Measurements from ENCODE around the gene EYS. TPM values are rescaled to one million over a fixed set of nuclear protein-coding genes. Genes with fewer than 3 reads are reported as not detected.

The EYS gene
- total and polyA plus RNA-seq, 4 donors = not detected

- ATAC-seq (ENCODE audit: low FRiP score) = no peak
- 94 to 95% methylated on average over 2 of the region's 2 CpGs for WGBS, 2 donors
These were observed 1179.1 kb downstream of the EYS start for GRCh38 chr6:64527899-64528298.

GRCh38 chr6:64522859-64523258 lies 1184.2 kb downstream of the EYS start:
- intact Hi-C loops (cut with DNase I) = no loop called here
- Histone ChIP-seq H3K4me3 (ENCODE audit: low read length in 2 of 2) (no peak overlapping the region), H3K36me3 (ENCODE audit: control insufficient read depth in 1 of 2, insufficient read depth in 2 of 2, low read length in 1 of 2) (no peaks in the 10 kb centered on the region), H3K27ac (ENCODE audit: low read depth in 1 of 2, low read length in 2 of 2) (no peak overlapping the region), H3K27me3 (ENCODE audit: control insufficient read depth in 1 of 2, insufficient read depth in 2 of 2, low read length in 1 of 2) (no peaks in the 10 kb centered on the region), H3K4me1 (ENCODE audit: control insufficient read depth in 1 of 2, insufficient read depth in 2 of 2, low read length in 2 of 2) (no peaks in the 10 kb centered on the region), H3K9me3 (ENCODE audit: control insufficient read depth, low read length) (no peaks in the 10 kb centered on the region)
- no peak for DNase-seq
- ATAC-seq (ENCODE audit: low FRiP score) = no peak

More at GRCh38 chr6:64527899-64528298, 1179.1 kb downstream of the EYS start:
- no peak overlapping the region for H3K4me3 ChIP-seq (ENCODE audit: low read length in 2 of 2)
- no peak overlapping the region for H3K27ac ChIP-seq (ENCODE audit: low read depth in 1 of 2, low read length in 2 of 2)
- H3K9me3 ChIP-seq (ENCODE audit: control insufficient read depth, low read length) = no peaks in the 10 kb centered on the region
- no peaks in the 10 kb centered on the region for H3K27me3 ChIP-seq (ENCODE audit: control insufficient read depth in 1 of 2, insufficient read depth in 2 of 2, low read length in 1 of 2)
- no peaks in the 10 kb centered on the region for H3K4me1 ChIP-seq (ENCODE audit: control insufficient read depth in 1 of 2, insufficient read depth in 2 of 2, low read length in 2 of 2)
- H3K36me3 ChIP-seq (ENCODE audit: control insufficient read depth in 1 of 2, insufficient read depth in 2 of 2, low read length in 1 of 2) = no peaks in the 10 kb centered on the region
- no peak for DNase-seq
- intact Hi-C loops (cut with DNase I) = no loop called here

GRCh38 chr6:64520050-64520449 lies 1187.0 kb downstream of the EYS start:
- H3K36me3 ChIP-seq (ENCODE audit: control insufficient read depth in 1 of 2, insufficient read depth in 2 of 2, low read length in 1 of 2) = no peaks in the 10 kb centered on the region
- no peaks in the 10 kb centered on the region for H3K9me3 ChIP-seq (ENCODE audit: control insufficient read depth, low read length)
- intact Hi-C loops (cut with DNase I) = no loop called here
- DNase-seq = no peak
- no peak overlapping the region for H3K27ac ChIP-seq (ENCODE audit: low read depth in 1 of 2, low read length in 2 of 2)
- H3K27me3 ChIP-seq (ENCODE audit: control insufficient read depth in 1 of 2, insufficient read depth in 2 of 2, low read length in 1 of 2) = no peaks in the 10 kb centered on the region
- ATAC-seq (ENCODE audit: low FRiP score) = no peak
- no peaks in the 10 kb centered on the region for H3K4me1 ChIP-seq (ENCODE audit: control insufficient read depth in 1 of 2, insufficient read depth in 2 of 2, low read length in 2 of 2)
- H3K4me3 ChIP-seq (ENCODE audit: low read length in 2 of 2) = no peak overlapping the region

- intact Hi-C loops (cut with DNase I) = no loop called here
- WGBS, 2 donors = 58 to 65% methylated on average over 1 of the region's 1 CpG
- H3K27ac ChIP-seq (ENCODE audit: low read depth in 1 of 2, low read length in 2 of 2) = no peak overlapping the region
These were observed 1190.6 kb downstream of the EYS start for GRCh38 chr6:64516393-64516792.

GRCh38 chr6:64507661-64508060 lies 1199.4 kb downstream of the EYS start:
- H3K4me3 ChIP-seq (ENCODE audit: low read length in 2 of 2) = no peak overlapping the region
- no peaks in the 10 kb centered on the region for H3K36me3 ChIP-seq (ENCODE audit: control insufficient read depth in 1 of 2, insufficient read depth in 2 of 2, low read length in 1 of 2)
- DNase-seq (no peak), ATAC-seq (ENCODE audit: low FRiP score) (no peak)
- 61 to 65% methylated on average over 3 of the region's 3 CpGs for WGBS, 2 donors
- intact Hi-C loops (cut with DNase I) = no loop called here
- H3K27me3 ChIP-seq (ENCODE audit: control insufficient read depth in 1 of 2, insufficient read depth in 2 of 2, low read length in 1 of 2) = no peaks in the 10 kb centered on the region
- H3K4me1 ChIP-seq (ENCODE audit: control insufficient read depth in 1 of 2, insufficient read depth in 2 of 2, low read length in 2 of 2) = no peaks in the 10 kb centered on the region
- H3K27ac ChIP-seq (ENCODE audit: low read depth in 1 of 2, low read length in 2 of 2) = no peak overlapping the region
- H3K9me3 ChIP-seq (ENCODE audit: control insufficient read depth, low read length) = no peaks in the 10 kb centered on the region

More at GRCh38 chr6:64516393-64516792, 1190.6 kb downstream of the EYS start:
- Histone ChIP-seq H3K4me1 (ENCODE audit: control insufficient read depth in 1 of 2, insufficient read depth in 2 of 2, low read length in 2 of 2) (no peaks in the 10 kb centered on the region), H3K27me3 (ENCODE audit: control insufficient read depth in 1 of 2, insufficient read depth in 2 of 2, low read length in 1 of 2) (no peaks in the 10 kb centered on the region), H3K36me3 (ENCODE audit: control insufficient read depth in 1 of 2, insufficient read depth in 2 of 2, low read length in 1 of 2) (no peaks in the 10 kb centered on the region), H3K9me3 (ENCODE audit: control insufficient read depth, low read length) (no peaks in the 10 kb centered on the region), H3K4me3 (ENCODE audit: low read length in 2 of 2) (no peak overlapping the region)
- DNase-seq = no peak
- ATAC-seq (ENCODE audit: low FRiP score) = no peak

GRCh38 chr6:64505312-64505711 lies 1201.7 kb downstream of the EYS start:
- Histone ChIP-seq H3K9me3 (ENCODE audit: control insufficient read depth, low read length) (no peaks in the 10 kb centered on the region), H3K36me3 (ENCODE audit: control insufficient read depth in 1 of 2, insufficient read depth in 2 of 2, low read length in 1 of 2) (no peaks in the 10 kb centered on the region), H3K27ac (ENCODE audit: low read depth in 1 of 2, low read length in 2 of 2) (no peak overlapping the region), H3K4me1 (ENCODE audit: control insufficient read depth in 1 of 2, insufficient read depth in 2 of 2, low read length in 2 of 2) (no peaks in the 10 kb centered on the region), H3K4me3 (ENCODE audit: low read length in 2 of 2) (no peak overlapping the region), H3K27me3 (ENCODE audit: control insufficient read depth in 1 of 2, insufficient read depth in 2 of 2, low read length in 1 of 2) (no peaks in the 10 kb centered on the region)
- no peak for DNase-seq
- no peak for ATAC-seq (ENCODE audit: low FRiP score)
- 28 to 39% methylated on average over 4 of the region's 4 CpGs for WGBS, 2 donors
- intact Hi-C loops (cut with DNase I) = no loop called here

GRCh38 chr6:64504503-64504902 lies 1202.5 kb downstream of the EYS start:
- Histone ChIP-seq H3K9me3 (ENCODE audit: control insufficient read depth, low read length) (no peaks in the 10 kb centered on the region), H3K27me3 (ENCODE audit: control insufficient read depth in 1 of 2, insufficient read depth in 2 of 2, low read length in 1 of 2) (no peaks in the 10 kb centered on the region), H3K4me3 (ENCODE audit: low read length in 2 of 2) (no peak overlapping the region), H3K27ac (ENCODE audit: low read depth in 1 of 2, low read length in 2 of 2) (no peak overlapping the region), H3K36me3 (ENCODE audit: control insufficient read depth in 1 of 2, insufficient read depth in 2 of 2, low read length in 1 of 2) (no peaks in the 10 kb centered on the region), H3K4me1 (ENCODE audit: control insufficient read depth in 1 of 2, insufficient read depth in 2 of 2, low read length in 2 of 2) (no peaks in the 10 kb centered on the region)
- ATAC-seq (ENCODE audit: low FRiP score) (no peak), DNase-seq (no peak)
- intact Hi-C loops (cut with DNase I) = no loop called here
- WGBS, 2 donors = 44 to 50% methylated on average over 2 of the region's 2 CpGs

- DNase-seq = no peak
- Histone ChIP-seq H3K27me3 (ENCODE audit: control insufficient read depth in 1 of 2, insufficient read depth in 2 of 2, low read length in 1 of 2) (no peaks in the 10 kb centered on the region), H3K4me1 (ENCODE audit: control insufficient read depth in 1 of 2, insufficient read depth in 2 of 2, low read length in 2 of 2) (no peaks in the 10 kb centered on the region), H3K4me3 (ENCODE audit: low read length in 2 of 2) (no peak overlapping the region), H3K9me3 (ENCODE audit: control insufficient read depth, low read length) (no peaks in the 10 kb centered on the region), H3K36me3 (ENCODE audit: control insufficient read depth in 1 of 2, insufficient read depth in 2 of 2, low read length in 1 of 2) (no peaks in the 10 kb centered on the region), H3K27ac (ENCODE audit: low read depth in 1 of 2, low read length in 2 of 2) (no peak overlapping the region)
- no peak for ATAC-seq (ENCODE audit: low FRiP score)
- WGBS, 2 donors = 40 to 56% methylated on average over 2 of the region's 2 CpGs
- intact Hi-C loops (cut with DNase I) = no loop called here
These were observed 1204.2 kb downstream of the EYS start for GRCh38 chr6:64502801-64503200.

- no peak overlapping the region for H3K27ac ChIP-seq (ENCODE audit: low read depth in 1 of 2, low read length in 2 of 2)
- H3K9me3 ChIP-seq (ENCODE audit: control insufficient read depth, low read length) = no peaks in the 10 kb centered on the region
- no peaks in the 10 kb centered on the region for H3K27me3 ChIP-seq (ENCODE audit: control insufficient read depth in 1 of 2, insufficient read depth in 2 of 2, low read length in 1 of 2)
- no peaks in the 10 kb centered on the region for H3K4me1 ChIP-seq (ENCODE audit: control insufficient read depth in 1 of 2, insufficient read depth in 2 of 2, low read length in 2 of 2)
- no peak for DNase-seq
- WGBS, 2 donors = 22 to 34% methylated on average over 2 of the region's 2 CpGs
- ATAC-seq (ENCODE audit: low FRiP score) = no peak
- intact Hi-C loops (cut with DNase I) = no loop called here
- no peak overlapping the region for H3K4me3 ChIP-seq (ENCODE audit: low read length in 2 of 2)
- no peaks in the 10 kb centered on the region for H3K36me3 ChIP-seq (ENCODE audit: control insufficient read depth in 1 of 2, insufficient read depth in 2 of 2, low read length in 1 of 2)
These were observed 1209.4 kb downstream of the EYS start for GRCh38 chr6:64497634-64498033.
